Measurements from ENCODE around the gene DRAM2.
"Not testable (repeated sequence)": the region's sequence is repeated elsewhere in the genome, so short reads cannot be mapped to it uniquely, and the experiment has no call there.

The DRAM2 gene

DNA sequence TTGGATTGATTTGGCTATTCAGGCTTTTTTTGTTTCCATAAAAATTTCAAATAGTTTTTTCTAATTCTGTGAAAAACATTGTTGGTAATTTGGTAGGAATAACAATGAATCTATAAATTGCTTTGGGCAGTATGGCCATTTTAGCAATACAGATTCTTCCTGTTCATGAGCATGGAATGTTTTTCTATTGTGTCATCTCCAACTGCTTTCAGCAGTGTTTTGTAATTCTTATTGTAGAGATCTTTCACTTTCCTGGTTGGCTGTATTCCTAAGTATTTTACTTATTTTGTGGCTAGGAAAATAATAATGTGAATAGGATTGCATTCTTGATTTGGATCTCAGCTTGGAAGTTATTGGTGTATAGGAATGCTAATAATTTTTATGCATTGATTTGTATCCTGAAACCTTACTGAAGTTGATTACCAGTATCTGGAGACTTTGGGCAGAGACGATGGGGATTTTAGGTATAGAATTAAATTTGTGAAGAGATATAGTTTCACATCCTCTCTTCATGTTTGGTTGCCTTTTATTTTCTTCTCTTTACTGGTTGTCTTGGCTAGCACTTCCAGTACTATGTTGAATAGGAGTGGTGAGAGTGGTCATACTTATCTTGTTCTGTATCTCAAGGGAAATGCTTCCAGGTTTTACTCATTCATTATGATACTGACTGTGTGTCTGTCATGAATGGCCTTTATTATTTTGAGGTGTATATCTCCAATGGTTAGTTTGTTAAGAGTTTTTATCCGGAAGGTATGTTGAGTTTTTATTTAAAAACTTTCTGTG lies 57.3 kb downstream of the DRAM2 start:
- no peak for DNase-seq (ENCODE audit: low read depth in 2 of 2)

DNA sequence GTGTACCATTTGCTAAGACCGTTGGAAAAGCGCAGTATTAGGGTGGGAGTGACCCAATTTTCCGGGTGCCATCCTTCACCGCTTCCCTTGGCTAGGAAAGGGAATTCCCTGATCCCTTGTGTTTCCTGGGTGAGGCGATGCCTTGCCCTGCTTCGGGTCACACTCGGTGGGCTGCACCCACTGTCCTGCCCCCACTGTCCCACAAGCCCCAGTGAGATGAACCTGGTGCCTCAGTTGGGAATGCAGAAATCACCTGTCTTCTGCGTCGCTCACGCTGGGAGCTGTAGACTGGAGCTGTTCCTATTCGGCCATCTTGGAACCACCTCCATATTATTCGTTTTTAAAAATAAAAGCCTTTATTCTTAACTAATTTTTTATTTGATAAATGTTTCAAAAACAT lies 60.6 kb downstream of the DRAM2 start:
- DNase-seq (ENCODE audit: low read depth in 2 of 2), result not testable (repeated sequence)

DNA sequence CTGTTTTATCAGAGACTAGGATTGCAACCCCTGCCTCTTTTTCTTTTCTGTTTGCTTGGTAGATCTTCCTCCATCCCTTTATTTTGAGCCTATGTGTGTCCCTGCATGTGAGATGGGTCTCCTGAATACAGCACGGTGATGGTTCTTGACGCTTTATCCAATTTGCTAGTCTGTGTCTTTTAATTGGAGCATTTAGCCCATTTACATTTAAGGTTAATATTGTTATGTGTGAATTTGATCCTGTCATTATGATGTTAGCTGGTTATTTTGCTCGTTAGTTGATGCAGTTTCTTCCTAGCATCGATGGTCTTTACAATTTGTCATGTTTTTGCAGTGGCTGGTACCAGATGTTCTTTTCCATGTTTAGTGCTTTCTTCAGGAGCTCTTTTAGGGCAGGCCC lies 62.6 kb downstream of the DRAM2 start:
- not testable (repeated sequence) for DNase-seq (ENCODE audit: low read depth in 2 of 2)

All from stimulated activated CD4-positive, alpha-beta T cell treated with anti-CD3 and anti-CD28 coated beads, Interleukin-1b, Interleukin-23, amount 100 ng/mL, for 1 hour (primary cell).